ENCODE results near the gene DLST.
A peak's percentile ranks its signal among the peaks of the same experiment; 100 is the strongest.

The DLST gene

GRCh38 chr14:74942608-74943007, 60.9 kb downstream of the DLST start:
- no peak for DNase-seq

GRCh38 chr14:74945261-74945851, 63.6 kb downstream of the DLST start:
- peak; percentile 40 for DNase-seq

GRCh38 chr14:74945852-74946658, 64.3 kb downstream of the DLST start:
- DNase-seq: peak; percentile 85

GRCh38 chr14:74946659-74947281, 65.1 kb downstream of the DLST start:
- no peak for DNase-seq

- no peak for DNase-seq
These were observed 65.9 kb downstream of the DLST start for GRCh38 chr14:74947353-74948227.

GRCh38 chr14:74948228-74949175, 66.8 kb downstream of the DLST start:
- DNase-seq: no peak

- DNase-seq: no peak
These were observed 67.5 kb downstream of the DLST start for GRCh38 chr14:74949191-74949601.

GRCh38 chr14:74949859-74950573, 68.3 kb downstream of the DLST start:
- no peak for DNase-seq

- no peak for DNase-seq
These were observed 69.2 kb downstream of the DLST start for GRCh38 chr14:74950795-74951442.

- DNase-seq: no peak
These were observed 69.9 kb downstream of the DLST start for GRCh38 chr14:74951443-74952179.

GRCh38 chr14:74952180-74952665, 70.5 kb downstream of the DLST start:
- no peak for DNase-seq

- no peak for DNase-seq
These were observed 71.2 kb downstream of the DLST start for GRCh38 chr14:74952697-74953484.
